Pancreas (tissue), 10 donors: ENCODE data around the gene CD34. TPM values are rescaled to one million over a fixed set of nuclear protein-coding genes. Genes with fewer than 3 reads are reported as not detected.
"Not testable (repeated sequence)": the region's sequence is repeated elsewhere in the genome, so short reads cannot be mapped to it uniquely, and the experiment has no call there.

Experiments
- ATAC-seq, 4 donors: fragments of 200-7000 bp; cut with Tn5 transposase; one replicate each; pipeline versions ENCODE4 v1.8.0 to v1.9.1; 2020; ENCODE audit warnings: mild to moderate bottlenecking in 4 of 4, moderate library complexity in 4 of 4
- DNase-seq, 6 donors: peaks; one replicate each; pipeline ENCODE4 v3.0.0-alpha.2; 2020
- FAIRE-seq: peaks from 2 replicates; lab custom pipeline; 2012; peaks lifted over from hg19 to GRCh38; lab: Jason Lieb, UNC
- H3K27ac ChIP-seq, 4 donors: fragments of 200-600 bp; sonication (generic); 1 replicate in 3 of 4; 2 replicates in 1 of 4; pipeline versions ENCODE4 v1.5.0 to v1.8.0; 2020
- H3K27me3 ChIP-seq, 4 donors: fragments of 200-600 bp; one replicate each; pipeline ENCODE4 v1.8.0; 2021
- H3K36me3 ChIP-seq, 3 donors: fragments of 200-600 bp; sonication (generic) in 1 of 3; one replicate each; pipeline versions ENCODE4 v1.5.0 to v1.8.0; 2020 to 2021
- H3K4me1 ChIP-seq, 3 donors: fragments of 200-600 bp; one replicate each; pipeline ENCODE4 v1.8.0; 2021
- H3K4me3 ChIP-seq, 4 donors: fragments of 200-600 bp; sonication (generic) in 2 of 4; one replicate each; pipeline versions ENCODE4 v1.5.0 to v1.8.0; 2020 to 2021
- H3K9me3 ChIP-seq, 4 donors: fragments of 200-600 bp; one replicate each; pipeline ENCODE4 v1.8.0; 2021
- WGBS, 2 donors: extraction: QIAGEN DNeasy Blood & Tissue Kit; methylation state at CpG; one replicate each; pipeline ENCODE4 v1.1.7; 2013; 5-methylcytosine and 5-hydroxymethylcytosine counted together
- intact Hi-C, 3 donors: fragments of 100-400 bp; cut with DNase I; formaldehyde crosslinking; loops; one replicate each; pipeline versions ENCODE4 v1.11.1 to v1.14.2; 2022
- polyA plus RNA-seq, 2 donors: library from polyadenylated mRNA; stranded (reverse); fragments of 200-250 nt; gene quantifications; one replicate each; pipeline ENCODE4 v1.2.3, GENCODE V29; 2013
- total RNA-seq, 6 donors: library from RNA; stranded (reverse); fragmentation: NEBNext Ultra II Directional in 4 of 6; extraction: Animal tissue kit (Norgen Biotek cat#: 25700) in 4 of 6; gene quantifications; one replicate each; pipeline versions ENCODE4 v1.2.1 to v1.2.4, GENCODE V29; 2021 to 2023
- TF ChIP-seq, protein P1 (sequence below), 4 donors: fragments of 200-600 bp; sonication (generic) in 3 of 4; IDR thresholded peaks; one replicate each; pipeline versions ENCODE4 v1.5.0 to v1.8.0; 2021; ENCODE audit warnings: antibody characterized with exemption in 4 of 4
- donor health status: healthy with polysubstance abuse.
- donor health status: DM: no; HTN: no; CAD: no; lungs with moderate emphysema.
- donor health status: DM: no; HTN: no; CAD: no.
- donor health status: control.
- donor health status: control.
- donor health status: Bipolar disorder and iron deficiency.
- donor health status: DM: yes; HTN: yes; CAD: no.
- donor health status: DM: no; HTN: no; CAD: no.
- donor health status: DM: no; HTN: no; CAD: no.
- donor health status: DM: yes; HTN: yes; CAD: no.

The CD34 gene
- total and polyA plus RNA-seq, 8 donors = 5.2 to 11.9 (median 8.1) TPM

DNA sequence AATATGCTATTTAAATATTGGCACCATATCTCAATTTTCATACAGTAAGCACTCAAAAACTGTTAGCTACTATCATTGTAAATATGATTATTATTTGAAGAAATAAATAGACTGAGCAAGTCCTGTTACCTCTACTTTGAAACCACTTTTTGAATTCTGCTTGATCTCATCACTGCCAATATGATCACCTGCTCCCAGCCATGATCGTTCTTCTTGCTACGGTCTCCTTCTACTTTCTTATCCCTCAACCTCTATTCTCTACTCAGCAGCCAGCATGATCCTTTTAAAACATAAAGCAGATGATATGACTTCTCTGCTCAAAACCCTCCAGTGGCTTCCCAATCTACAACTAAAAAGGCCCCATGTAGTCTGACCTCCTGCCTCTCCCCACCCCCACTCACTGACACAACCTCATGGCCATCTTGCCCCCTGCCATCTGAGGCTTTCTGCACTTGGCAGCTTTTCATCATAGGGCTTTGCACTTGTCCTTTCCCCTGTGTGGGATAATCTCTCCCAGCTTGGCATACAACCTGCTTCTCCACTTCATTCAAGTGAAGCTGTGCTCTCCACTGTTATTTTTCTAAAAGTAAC, 27.2 kb downstream of the CD34 start:
- Histone ChIP-seq H3K36me3 (no peaks in the 10 kb centered on the region), H3K27me3 (no peaks in the 10 kb centered on the region), H3K4me3 (no peak overlapping the region), H3K4me1 (no peaks in the 10 kb centered on the region), H3K9me3 (no peaks in the 10 kb centered on the region), H3K27ac (no peak overlapping the region)
- DNase-seq = no peak
- TF ChIP-seq, protein P1, sequence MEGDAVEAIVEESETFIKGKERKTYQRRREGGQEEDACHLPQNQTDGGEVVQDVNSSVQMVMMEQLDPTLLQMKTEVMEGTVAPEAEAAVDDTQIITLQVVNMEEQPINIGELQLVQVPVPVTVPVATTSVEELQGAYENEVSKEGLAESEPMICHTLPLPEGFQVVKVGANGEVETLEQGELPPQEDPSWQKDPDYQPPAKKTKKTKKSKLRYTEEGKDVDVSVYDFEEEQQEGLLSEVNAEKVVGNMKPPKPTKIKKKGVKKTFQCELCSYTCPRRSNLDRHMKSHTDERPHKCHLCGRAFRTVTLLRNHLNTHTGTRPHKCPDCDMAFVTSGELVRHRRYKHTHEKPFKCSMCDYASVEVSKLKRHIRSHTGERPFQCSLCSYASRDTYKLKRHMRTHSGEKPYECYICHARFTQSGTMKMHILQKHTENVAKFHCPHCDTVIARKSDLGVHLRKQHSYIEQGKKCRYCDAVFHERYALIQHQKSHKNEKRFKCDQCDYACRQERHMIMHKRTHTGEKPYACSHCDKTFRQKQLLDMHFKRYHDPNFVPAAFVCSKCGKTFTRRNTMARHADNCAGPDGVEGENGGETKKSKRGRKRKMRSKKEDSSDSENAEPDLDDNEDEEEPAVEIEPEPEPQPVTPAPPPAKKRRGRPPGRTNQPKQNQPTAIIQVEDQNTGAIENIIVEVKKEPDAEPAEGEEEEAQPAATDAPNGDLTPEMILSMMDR (IDR thresholded peaks at IDR 0.05) = no peak
- no peak for FAIRE-seq
- intact Hi-C loops = no loop called here
- 86 to 90% methylated on average over 2 of the region's 2 CpGs for WGBS, 2 donors
- ATAC-seq = no peak

DNA sequence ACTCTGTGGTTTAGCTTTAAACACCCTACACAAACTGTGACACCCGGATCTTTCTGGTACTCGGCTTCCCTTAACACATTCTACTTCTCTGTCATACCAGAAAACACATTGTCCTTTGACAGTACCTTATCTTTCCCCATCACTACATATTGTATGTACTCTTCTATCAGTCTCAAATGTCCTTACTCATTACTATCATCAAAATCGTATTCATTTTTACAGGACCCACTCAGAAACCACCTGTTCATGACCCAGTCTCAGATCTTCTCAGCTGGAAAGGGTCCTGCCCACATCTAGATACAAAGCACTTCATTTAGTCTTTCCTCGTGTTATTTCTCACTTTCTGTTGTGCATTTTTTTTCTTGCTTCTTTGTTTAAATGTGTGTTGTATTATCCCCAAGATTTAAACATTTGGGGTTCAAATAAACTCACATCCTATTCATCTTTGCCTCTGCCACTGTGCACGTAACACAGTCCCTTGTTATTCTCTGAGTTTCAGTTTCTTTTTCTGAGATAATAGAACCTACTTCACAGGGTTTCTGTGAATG, 27.7 kb downstream of the CD34 start:
- H3K27ac ChIP-seq = no peak overlapping the region
- no peaks in the 10 kb centered on the region for H3K36me3 ChIP-seq
- H3K27me3 ChIP-seq = no peaks in the 10 kb centered on the region
- TF ChIP-seq, protein P1 (IDR thresholded peaks at IDR 0.05) = no peak
- FAIRE-seq = no peak
- no peak overlapping the region for H3K4me3 ChIP-seq
- intact Hi-C loops = no loop called here
- H3K4me1 ChIP-seq = no peaks in the 10 kb centered on the region
- no peak for DNase-seq
- WGBS, 2 donors = 57 to 64% methylated on average over 5 of the region's 5 CpGs
- no peaks in the 10 kb centered on the region for H3K9me3 ChIP-seq
- ATAC-seq = no peak

DNA sequence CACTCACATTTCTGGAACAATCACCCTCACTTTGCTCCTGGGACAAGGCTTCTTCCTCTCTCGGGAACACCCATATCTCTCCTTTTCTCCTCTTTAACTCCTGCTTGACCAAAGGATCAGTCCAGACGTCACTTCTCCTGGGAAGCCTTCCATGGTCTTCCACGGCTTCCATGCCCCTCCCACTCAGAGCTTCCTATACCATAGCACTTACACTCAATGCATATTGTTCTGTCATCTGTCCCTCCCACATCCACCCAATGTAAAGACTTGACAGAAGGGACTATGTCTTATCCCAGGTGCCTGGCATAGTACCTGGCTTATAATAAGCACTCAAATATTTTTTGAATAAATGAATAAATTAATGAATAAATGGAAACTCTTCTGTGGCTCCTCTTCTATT, 28.2 kb downstream of the CD34 start:
- DNase-seq = no peak
- Histone ChIP-seq H3K27ac (no peak overlapping the region), H3K4me3 (no peak overlapping the region), H3K9me3 (no peaks in the 10 kb centered on the region), H3K4me1 (no peaks in the 10 kb centered on the region), H3K27me3 (no peaks in the 10 kb centered on the region), H3K36me3 (no peaks in the 10 kb centered on the region)
- TF ChIP-seq, protein P1 (IDR thresholded peaks at IDR 0.05) = no peak
- intact Hi-C loops = no loop called here
- FAIRE-seq = no peak
- no peak for ATAC-seq
- 41 to 52% methylated on average over 3 of the region's 3 CpGs for WGBS, 2 donors

DNA sequence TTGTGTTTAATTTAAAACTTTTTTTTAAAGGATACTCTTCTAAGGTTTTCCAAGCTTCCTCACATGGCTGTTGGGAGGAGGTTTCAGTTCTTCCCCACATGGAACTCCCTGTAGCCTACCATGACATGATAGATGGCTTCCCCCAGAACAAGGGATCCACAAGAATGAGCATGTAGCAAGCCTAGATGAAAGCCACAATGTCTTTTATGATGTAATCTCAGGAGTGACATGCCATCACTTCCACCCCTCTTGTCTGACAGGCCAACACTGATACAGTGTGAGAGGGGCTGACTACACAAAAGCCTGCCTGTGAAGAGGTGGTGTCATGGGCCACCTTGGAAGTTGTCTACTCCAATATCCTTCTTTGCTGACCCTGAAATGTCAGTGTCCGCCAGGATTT, 32.0 kb downstream of the CD34 start:
- no peak for DNase-seq
- no peak for ATAC-seq
- no peak for FAIRE-seq
- TF ChIP-seq, protein P1 (IDR thresholded peaks at IDR 0.05) = no peak
- WGBS, 2 donors = 80 to 89% methylated on average over 1 of the region's 1 CpG
- Histone ChIP-seq H3K27ac (no peak overlapping the region), H3K4me1 (no peaks in the 10 kb centered on the region), H3K27me3 (no peaks in the 10 kb centered on the region), H3K36me3 (no peaks in the 10 kb centered on the region), H3K4me3 (no peak overlapping the region), H3K9me3 (no peaks in the 10 kb centered on the region)
- intact Hi-C loops = no loop called here

DNA sequence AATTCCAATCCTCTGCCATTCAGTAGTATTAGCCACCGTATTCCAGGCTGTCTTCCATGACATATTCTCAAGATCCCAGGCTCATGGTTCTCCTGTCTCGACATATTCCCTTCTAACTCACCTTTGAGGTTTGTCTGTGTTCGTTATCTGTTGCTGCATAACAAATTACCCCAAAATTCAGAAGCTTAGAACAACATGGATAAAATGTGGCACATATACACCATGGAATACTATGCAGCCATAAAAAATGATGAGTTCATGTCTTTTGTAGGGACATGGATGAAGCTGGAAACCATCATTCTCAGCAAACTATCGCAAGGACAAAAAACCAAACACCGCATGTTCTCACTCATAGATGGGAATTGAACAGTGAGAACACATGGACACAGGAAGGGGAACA, 33.0 kb downstream of the CD34 start:
- WGBS, 2 donors = 78 to 80% methylated on average over 3 of the region's 5 CpGs
- FAIRE-seq, H3K4me3 ChIP-seq, H3K4me1 ChIP-seq, ATAC-seq, intact Hi-C loops, H3K27me3 ChIP-seq, H3K27ac ChIP-seq, H3K9me3 ChIP-seq, H3K36me3 ChIP-seq, DNase-seq: not testable (repeated sequence)
